Fibroblast of the aortic adventitia (primary cell): ENCODE data around the gene EPB41L4A. TPM values are rescaled to one million over a fixed set of nuclear protein-coding genes. Genes with fewer than 3 reads are reported as not detected.
"Not testable (repeated sequence)": the region's sequence is repeated elsewhere in the genome, so short reads cannot be mapped to it uniquely, and the experiment has no call there.

Experiments used
- DNase-seq: peaks from one replicate; pipeline ENCODE4 v3.0.0-alpha.2; 2010; ENCODE audit warnings: low read depth
- H3K4me3 ChIP-seq: 2 replicates; pipeline ENCODE4 v1.5.1; 2011; ENCODE audit warnings: low read depth, mild to moderate bottlenecking, control low read depth, low read length, moderate library complexity
- total RNA-seq: library from RNA; depleted of rRNA; stranded (reverse); fragments of >200 nt; gene quantifications from 2 replicates; pipeline ENCODE4 v1.2.3, GENCODE V29; 2012; ENCODE audit warnings: low replicate concordance
- TF ChIP-seq, protein P1 (sequence below): IDR thresholded peaks from 2 replicates; pipeline ENCODE4 v1.5.1; 2011; ENCODE audit warnings: mild to moderate bottlenecking, low read length, control low read depth, inconsistent platforms; ENCODE audit not compliant: insufficient read depth

The EPB41L4A gene, protein sequence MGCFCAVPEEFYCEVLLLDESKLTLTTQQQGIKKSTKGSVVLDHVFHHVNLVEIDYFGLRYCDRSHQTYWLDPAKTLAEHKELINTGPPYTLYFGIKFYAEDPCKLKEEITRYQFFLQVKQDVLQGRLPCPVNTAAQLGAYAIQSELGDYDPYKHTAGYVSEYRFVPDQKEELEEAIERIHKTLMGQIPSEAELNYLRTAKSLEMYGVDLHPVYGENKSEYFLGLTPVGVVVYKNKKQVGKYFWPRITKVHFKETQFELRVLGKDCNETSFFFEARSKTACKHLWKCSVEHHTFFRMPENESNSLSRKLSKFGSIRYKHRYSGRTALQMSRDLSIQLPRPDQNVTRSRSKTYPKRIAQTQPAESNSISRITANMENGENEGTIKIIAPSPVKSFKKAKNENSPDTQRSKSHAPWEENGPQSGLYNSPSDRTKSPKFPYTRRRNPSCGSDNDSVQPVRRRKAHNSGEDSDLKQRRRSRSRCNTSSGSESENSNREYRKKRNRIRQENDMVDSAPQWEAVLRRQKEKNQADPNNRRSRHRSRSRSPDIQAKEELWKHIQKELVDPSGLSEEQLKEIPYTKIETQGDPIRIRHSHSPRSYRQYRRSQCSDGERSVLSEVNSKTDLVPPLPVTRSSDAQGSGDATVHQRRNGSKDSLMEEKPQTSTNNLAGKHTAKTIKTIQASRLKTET
- total RNA-seq: 0.54 and 2.4 TPM in 2 replicates

DNA sequence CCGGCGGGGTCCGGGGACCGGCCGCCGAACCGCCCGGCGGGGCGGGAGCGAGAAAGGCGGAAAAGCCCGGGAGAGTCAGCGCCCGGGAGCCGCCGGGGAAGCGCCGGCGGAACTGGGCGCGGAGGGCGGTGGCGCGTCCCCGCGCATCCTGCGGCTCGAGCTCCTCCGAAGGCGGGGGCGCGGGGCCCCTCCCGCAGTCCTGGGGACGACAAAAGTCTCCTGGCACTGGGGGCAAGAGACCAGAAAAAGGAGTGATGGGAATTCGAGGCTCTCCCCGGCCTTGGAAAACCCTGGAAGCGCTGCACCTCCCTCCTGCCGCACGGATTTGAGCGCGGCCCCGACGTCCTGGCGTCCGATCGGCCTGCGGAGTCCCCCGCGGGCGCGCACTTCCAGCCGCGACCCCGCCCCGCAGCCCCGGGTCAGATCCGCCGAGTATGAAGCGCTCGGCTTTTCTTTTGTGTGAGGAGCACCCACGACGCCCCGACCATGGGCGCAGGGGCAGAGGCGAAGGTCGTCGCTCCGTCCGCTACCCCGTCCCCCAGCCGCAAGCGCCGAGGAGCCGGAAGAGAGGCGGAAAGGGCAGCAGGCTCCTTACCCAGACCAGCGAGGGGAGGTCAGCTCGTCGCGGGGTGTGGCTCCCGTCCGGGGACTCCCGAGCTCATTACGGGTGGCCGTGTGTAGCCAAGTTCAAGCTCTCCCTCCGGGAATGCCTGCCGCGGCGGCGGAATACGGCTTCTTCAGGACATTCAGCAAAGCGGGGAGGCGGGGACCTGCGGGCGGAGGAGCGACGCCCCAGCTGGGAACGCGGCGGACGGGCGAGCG is at the start of gene EPB41L4A:
Gene EPB41L4A, minus strand, starts transcription at position 114 of the 822 bp plus-strand sequence. CDS start 238 bp downstream, outside the sequence.
- no peak for DNase-seq
- TF ChIP-seq, protein P1, sequence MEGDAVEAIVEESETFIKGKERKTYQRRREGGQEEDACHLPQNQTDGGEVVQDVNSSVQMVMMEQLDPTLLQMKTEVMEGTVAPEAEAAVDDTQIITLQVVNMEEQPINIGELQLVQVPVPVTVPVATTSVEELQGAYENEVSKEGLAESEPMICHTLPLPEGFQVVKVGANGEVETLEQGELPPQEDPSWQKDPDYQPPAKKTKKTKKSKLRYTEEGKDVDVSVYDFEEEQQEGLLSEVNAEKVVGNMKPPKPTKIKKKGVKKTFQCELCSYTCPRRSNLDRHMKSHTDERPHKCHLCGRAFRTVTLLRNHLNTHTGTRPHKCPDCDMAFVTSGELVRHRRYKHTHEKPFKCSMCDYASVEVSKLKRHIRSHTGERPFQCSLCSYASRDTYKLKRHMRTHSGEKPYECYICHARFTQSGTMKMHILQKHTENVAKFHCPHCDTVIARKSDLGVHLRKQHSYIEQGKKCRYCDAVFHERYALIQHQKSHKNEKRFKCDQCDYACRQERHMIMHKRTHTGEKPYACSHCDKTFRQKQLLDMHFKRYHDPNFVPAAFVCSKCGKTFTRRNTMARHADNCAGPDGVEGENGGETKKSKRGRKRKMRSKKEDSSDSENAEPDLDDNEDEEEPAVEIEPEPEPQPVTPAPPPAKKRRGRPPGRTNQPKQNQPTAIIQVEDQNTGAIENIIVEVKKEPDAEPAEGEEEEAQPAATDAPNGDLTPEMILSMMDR: no peak
- H3K4me3 ChIP-seq: peak within 1 kb of the TSS; percentile 58

DNA sequence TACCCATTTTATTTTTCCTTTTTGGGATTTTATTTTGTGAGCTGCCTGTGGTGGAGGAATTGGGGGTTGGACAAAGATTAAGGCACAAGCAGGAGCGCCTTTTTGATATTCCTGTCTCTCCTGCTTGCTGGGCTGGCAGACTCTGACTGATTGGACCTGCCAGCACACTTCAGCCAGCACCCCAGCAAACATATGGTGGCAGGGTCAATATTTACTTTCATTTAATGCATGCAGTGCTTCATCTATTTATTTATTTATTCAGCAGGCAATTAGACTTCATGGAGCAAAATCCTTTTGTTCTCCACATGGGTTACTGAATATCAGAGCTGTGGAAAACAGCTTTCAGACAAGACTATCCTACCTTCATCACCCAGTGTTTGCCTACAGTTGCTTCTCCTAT is 48.4 kb upstream of the EPB41L4A start:
- H3K4me3 ChIP-seq: no peak overlapping the region
- DNase-seq: no peak
- TF ChIP-seq, protein P1: no peak

DNA sequence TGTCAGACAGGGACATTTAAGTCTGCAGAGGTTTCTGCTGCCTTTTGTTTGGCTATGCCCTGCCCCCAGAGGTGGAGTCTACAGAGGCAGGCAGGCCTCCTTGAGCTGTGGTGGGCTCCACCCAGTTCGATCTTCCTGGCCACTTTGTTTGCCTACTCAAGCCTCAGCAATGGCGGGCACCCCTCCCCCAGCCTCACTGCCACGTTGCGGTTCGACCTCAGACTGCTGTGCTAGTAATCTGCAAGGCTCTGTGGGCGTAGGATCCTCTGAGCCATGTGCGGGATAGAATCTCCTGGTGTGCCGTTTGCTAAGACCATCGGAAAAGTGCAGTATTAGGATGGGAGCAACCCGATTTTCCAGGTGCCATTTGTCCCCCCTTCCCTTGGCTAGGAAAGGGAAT is 47.2 kb upstream of the EPB41L4A start:
- DNase-seq, H3K4me3 ChIP-seq: not testable (repeated sequence)

DNA sequence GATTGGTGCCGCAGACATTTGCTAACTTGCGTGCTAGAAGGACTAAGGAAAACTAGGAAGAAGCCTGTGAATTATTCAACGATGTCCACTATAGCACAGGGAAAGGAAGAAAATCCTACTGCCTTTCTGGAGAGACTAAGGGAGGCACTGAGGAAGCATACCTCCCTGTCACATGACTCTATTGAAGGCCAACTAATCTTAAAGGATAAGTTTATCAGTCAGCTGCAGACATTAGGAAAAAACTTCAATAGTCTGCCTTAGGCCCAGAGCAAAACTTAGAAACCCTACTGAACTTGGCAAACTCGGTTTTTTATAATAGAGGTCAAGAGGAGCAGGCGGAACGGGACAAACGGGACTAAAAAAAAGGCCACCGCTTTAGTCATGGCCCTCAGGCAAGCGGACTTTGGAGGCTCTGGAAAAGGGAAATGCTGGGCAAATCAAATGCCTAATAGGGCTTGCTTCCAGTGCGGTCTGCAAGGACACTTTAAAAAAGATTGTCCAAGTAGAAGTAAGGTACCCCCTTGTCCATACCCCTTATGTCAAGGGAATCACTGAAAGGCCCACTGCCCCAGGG is 28.2 kb upstream of the EPB41L4A start:
- not testable (repeated sequence) for DNase-seq, H3K4me3 ChIP-seq

DNA sequence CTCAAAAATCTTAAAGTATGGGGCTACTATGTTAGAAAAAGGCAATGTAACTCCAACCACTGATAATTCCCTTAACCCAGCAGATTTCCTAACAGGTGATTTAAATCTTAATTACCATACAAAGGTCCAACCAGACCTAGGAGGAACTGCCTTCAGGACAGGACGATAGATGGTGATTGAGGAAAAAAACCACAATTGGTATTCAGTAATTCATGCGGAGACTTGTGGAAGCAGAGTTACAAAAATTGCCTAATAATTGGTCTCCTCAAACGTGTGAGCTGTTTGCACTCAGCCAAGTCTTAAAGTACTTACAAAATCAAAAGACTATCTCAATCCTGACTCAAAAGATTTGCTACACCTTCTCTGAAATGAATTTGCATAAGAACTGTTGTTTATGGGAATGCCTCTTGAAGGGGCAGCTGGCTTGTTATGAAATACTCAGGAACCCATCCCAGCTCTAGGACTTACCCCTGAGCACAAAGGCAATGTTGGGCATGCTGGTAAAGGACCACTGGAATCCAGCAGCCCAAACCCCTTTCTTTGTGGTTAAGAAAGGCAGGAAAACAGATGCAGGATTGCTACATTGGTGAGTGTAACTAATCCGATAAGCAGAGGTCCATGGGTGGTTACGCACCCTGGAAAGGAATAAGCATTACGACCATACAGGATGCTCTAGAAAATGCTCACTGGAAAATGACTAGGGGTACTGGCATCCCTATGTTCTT is 26.7 kb upstream of the EPB41L4A start:
- TF ChIP-seq, protein P1: no peak
- no peak for DNase-seq
- no peak overlapping the region for H3K4me3 ChIP-seq

DNA sequence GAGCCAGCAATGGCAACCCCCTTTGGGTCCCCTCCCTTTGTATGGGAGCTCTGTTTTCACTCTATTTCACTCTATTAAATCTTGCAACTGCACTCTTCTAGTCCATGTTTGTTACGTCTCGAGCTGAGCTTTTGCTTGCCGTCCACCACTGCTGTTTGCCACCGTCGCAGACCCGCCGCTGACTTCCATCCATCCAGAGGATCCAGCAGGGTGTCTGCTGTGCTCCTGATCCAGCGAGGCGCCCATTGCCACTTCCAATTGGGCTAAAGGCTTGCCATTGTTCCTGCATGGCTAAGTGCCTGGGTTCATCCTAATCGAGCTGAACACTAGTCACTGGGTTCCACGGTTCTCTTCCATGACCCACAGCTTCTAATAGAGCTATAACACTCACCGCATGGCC is 24.9 kb upstream of the EPB41L4A start:
- not testable (repeated sequence) for H3K4me3 ChIP-seq, DNase-seq

DNA sequence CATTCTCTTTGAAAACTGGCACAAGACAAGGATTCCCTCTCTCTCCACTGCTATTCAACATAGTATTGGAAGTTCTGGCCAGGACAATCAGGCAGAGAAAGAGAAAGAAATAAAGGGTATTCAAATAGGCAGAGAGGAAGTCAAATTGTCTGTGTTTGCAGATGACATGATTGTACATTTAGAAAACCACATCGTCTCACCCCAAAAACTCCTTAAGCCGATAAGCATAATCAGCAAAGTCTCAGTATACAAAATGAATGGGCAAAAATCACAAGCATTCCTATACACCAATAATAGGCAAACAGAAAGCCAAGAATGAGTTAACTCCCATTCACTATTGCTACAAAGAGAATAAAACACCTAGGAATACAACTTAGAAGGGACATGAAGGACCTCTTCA is 21.0 kb upstream of the EPB41L4A start:
- no peak for DNase-seq
- TF ChIP-seq, protein P1: no peak
- no peak overlapping the region for H3K4me3 ChIP-seq
